Stimulated activated CD8-positive, alpha-beta memory T cell treated with anti-CD3 and anti-CD28 coated beads, Interleukin-12 subunit alpha, Interleukin-12 subunit beta, amount 100 ng/mL, for 4 hours (primary cell): Measurements from ENCODE around the gene NBPF9.
"Not testable (repeated sequence)": the region's sequence is repeated elsewhere in the genome, so short reads cannot be mapped to it uniquely, and the experiment has no call there.

Experiments
- DNase-seq: peaks from one replicate; pipeline ENCODE4 v3.0.0-alpha.2; 2020; ENCODE audit warnings: low read depth

NBPF9 gene

GRCh38 chr1:149103109-149104081 lies at the start of gene NBPF9:
Gene NBPF9 (minus strand): TSS chr1:149103551. CDS start chr1:149082139, 21,412 bp downstream.
- peak; percentile 24 for DNase-seq

GRCh38 chr1:149149909-149150308 lies 46.6 kb upstream of the NBPF9 start:
- DNase-seq, result not testable (repeated sequence)

- DNase-seq, result not testable (repeated sequence)
Measured at GRCh38 chr1:149137585-149137984, 34.2 kb upstream of the NBPF9 start.

- DNase-seq, result not testable (repeated sequence)
Measured at GRCh38 chr1:149130938-149131337, 27.6 kb upstream of the NBPF9 start.

- not testable (repeated sequence) for DNase-seq
Measured at GRCh38 chr1:149129245-149129644, 25.9 kb upstream of the NBPF9 start.

- DNase-seq, result not testable (repeated sequence)
Measured at GRCh38 chr1:149126555-149127145, 23.3 kb upstream of the NBPF9 start.

GRCh38 chr1:149123948-149124926 lies 20.9 kb upstream of the NBPF9 start:
- DNase-seq, result not testable (repeated sequence)

GRCh38 chr1:149112828-149113227 lies 9.5 kb upstream of the NBPF9 start:
- not testable (repeated sequence) for DNase-seq

GRCh38 chr1:149110343-149110742 lies 7.0 kb upstream of the NBPF9 start:
- DNase-seq, result not testable (repeated sequence)

GRCh38 chr1:149102574-149102973 lies 777 bp downstream of the NBPF9 start:
- DNase-seq, result not testable (repeated sequence)

- not testable (repeated sequence) for DNase-seq
Measured at GRCh38 chr1:149098276-149098675, 5.1 kb downstream of the NBPF9 start.

GRCh38 chr1:149093155-149093554 lies 10.2 kb downstream of the NBPF9 start:
- DNase-seq, result not testable (repeated sequence)

- not testable (repeated sequence) for DNase-seq
Measured at GRCh38 chr1:149075505-149076127, 27.7 kb downstream of the NBPF9 start.

- DNase-seq, result not testable (repeated sequence)
Measured at GRCh38 chr1:149064611-149065010, 38.7 kb downstream of the NBPF9 start.

- DNase-seq, result not testable (repeated sequence)
Measured at GRCh38 chr1:149043056-149043455, 60.3 kb downstream of the NBPF9 start.

- not testable (repeated sequence) for DNase-seq
Measured at GRCh38 chr1:149033916-149034315, 69.4 kb downstream of the NBPF9 start.

GRCh38 chr1:149024327-149024726 lies 79.0 kb downstream of the NBPF9 start:
- DNase-seq, result not testable (repeated sequence)

GRCh38 chr1:149018577-149018976 lies 84.8 kb downstream of the NBPF9 start:
- DNase-seq, result not testable (repeated sequence)

- not testable (repeated sequence) for DNase-seq
Measured at GRCh38 chr1:149016626-149017025, 86.7 kb downstream of the NBPF9 start.

GRCh38 chr1:149015522-149015921 lies 87.8 kb downstream of the NBPF9 start:
- not testable (repeated sequence) for DNase-seq

GRCh38 chr1:149013513-149013912 lies 89.8 kb downstream of the NBPF9 start:
- not testable (repeated sequence) for DNase-seq
